Measurements from ENCODE around the gene HBA1.

DNA sequence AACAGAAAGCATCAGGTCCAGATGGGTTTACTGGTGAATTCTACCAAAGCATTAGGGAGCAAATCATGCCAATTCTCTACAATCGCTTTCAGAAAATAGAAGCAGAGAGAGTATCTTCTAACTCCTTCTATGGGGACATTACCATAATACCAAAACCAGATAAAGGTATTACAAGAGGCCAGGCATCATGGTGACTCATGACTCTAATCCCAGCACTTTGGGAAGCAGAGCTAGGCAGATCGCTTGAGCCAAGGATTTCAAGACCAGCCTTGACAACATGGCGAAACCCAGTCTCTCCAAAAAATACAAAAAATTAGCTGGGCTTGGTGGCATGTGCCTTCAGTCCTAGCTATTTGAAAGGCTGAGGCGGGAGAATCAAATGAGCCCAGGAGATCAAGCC lies 26.8 kb downstream of the HBA1 start:
- TF ChIP-seq CEBPB (tag; IDR thresholded peaks at IDR 0.05) (no peak), NCOA1 (IDR thresholded peaks at IDR 0.05; ENCODE audit: low read depth) (no peak), TAF1 (IDR thresholded peaks at IDR 0.05; ENCODE audit: control insufficient read depth, extremely low read depth, insufficient read depth, low read length, severe bottlenecking) (no peak), SNAPC5 (CRISPR knock-in tag; IDR thresholded peaks at IDR 0.05) (no peak), MXI1 (IDR thresholded peaks at IDR 0.05; ENCODE audit: low read depth, low read length) (no peak), SMC3 (conservative IDR thresholded peaks at IDR 0.05; ENCODE audit: insufficient read depth, low read depth, low read length) (no peak), JUNB (CRISPR knock-in tag; conservative IDR thresholded peaks at IDR 0.05) (no peak)
